GM19239 (cell line): ENCODE data around the gene PRSS2.

ENCODE experiments used
- DNase-seq: peaks from one replicate; pipeline ENCODE4 v3.0.0; 2011; ENCODE audit warnings: low spot score; ENCODE audit not compliant: insufficient read length
- FAIRE-seq: peaks from 2 replicates; lab custom pipeline; 2011; peaks lifted over from hg19 to GRCh38; lab: Jason Lieb, UNC

PRSS2 gene

GRCh38 chr7:142813699-142814098, 42.9 kb downstream of the PRSS2 start:
- FAIRE-seq: no peak

GRCh38 chr7:142814451-142814850, 43.7 kb downstream of the PRSS2 start:
- DNase-seq (no peak), FAIRE-seq (no peak)

More at GRCh38 chr7:142813699-142814098, 42.9 kb downstream of the PRSS2 start:
- no peak for DNase-seq

DNA sequence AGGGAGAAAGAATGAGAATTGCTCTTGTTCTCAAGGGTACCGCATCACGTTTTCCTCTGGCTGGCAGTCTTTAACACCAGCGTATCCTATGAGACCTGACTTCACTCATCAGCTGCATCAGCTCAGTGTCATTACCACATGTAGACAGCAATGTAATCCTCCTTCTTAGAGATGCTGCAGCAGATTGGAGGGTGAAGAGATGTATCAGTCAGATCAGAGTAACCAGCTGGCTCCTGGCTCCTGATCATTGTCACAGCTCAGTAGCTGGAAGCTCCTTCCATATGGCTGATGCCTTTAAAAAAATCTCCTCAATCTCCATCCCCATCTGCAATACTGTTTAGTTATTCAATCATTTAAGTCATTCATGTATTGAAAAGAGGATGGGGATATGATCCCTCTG, 44.4 kb downstream of the PRSS2 start:
- no peak for FAIRE-seq
- DNase-seq: no peak

DNA sequence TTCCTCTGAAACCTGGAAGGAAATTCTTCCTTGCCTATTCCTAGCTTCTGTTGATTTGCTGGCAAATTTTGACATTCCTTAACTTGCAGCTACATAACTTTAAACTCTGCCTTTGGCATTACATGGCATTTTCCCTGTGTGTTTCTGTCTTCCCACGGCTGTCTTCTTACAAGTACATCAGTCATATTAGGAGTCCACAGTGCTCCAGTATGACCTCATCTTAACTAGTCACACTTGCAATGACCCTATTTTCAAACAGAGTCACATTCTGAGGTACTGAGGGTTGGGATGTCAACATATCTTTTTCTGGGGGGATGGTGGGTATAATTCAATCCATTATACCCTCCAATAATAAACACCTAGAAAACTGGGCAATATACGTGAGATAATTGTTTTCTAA, 46.7 kb downstream of the PRSS2 start:
- FAIRE-seq (no peak), DNase-seq (no peak)

DNA sequence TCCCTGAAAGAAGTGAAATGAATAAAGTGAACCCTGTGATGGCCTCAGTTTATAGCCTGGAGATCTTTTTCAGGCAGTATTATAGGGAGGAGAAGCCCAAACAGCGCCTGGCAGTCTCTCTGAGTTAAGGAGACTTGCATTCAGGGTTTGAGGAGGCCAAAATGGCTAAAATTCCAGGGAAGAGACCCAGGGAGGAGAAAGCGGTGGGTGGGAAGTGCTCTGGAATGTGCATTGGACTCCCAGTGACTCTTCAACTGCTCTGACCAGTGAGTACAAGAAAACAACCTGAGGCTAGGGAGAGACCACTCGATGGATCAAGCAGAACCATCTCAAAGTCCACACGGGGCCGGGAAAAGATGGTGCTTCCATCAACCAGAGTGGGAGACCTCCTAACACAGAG, 48.8 kb downstream of the PRSS2 start:
- no peak for FAIRE-seq
- DNase-seq: no peak

DNA sequence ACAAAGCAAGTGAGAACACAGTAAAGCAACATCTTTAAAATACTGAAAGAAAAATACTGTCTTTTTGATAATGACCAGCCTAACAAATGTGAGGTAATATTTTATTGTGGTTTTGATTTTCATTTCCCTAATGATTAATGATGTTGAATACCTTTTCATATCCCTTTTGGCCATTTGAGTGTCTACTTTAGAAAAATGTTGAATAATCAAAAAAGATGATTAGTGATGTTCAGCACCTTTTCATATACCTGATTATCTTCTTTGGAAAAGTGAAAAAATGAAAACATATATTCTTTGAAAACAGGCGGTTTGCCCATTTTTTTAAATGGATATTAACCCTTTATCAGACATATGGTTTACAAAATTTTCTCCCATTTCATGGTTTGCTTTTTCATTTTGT, 51.9 kb downstream of the PRSS2 start:
- no peak for DNase-seq
- FAIRE-seq: no peak
